ENCODE results near the gene DIS3L. TPM values are rescaled to one million over a fixed set of nuclear protein-coding genes. Genes with fewer than 3 reads are reported as not detected.
"Not testable (repeated sequence)": the region's sequence is repeated elsewhere in the genome, so short reads cannot be mapped to it uniquely, and the experiment has no call there.

The DIS3L gene
- total RNA-seq, 2 experiments from 2014 or later = 22.6 to 24.3 TPM

DNA sequence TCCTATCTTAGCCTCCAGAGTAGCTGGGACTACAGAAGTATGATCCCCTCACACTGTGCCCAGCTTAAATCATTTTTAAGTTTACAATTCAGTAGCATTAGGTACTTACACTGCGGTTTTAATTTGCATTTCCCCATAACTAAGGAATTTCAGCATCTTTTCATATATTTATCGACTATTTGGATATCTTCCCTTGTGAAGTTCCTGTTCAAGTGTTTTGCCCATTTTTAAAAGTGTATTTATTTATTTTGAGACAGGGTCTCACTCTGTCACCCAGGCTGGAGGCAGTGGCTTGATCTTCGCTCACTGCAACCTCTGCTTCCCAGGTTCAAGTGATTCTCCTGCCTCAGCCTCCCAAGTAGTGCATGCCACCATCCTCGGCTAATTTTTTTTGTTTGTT is 80.8 kb downstream of the DIS3L start:
- H3K4me3 ChIP-seq (ENCODE audit: low read length) = no peak overlapping the region
- H3K4me3 Mint-ChIP-seq = no peak overlapping the region
- TF ChIP-seq, protein P1, sequence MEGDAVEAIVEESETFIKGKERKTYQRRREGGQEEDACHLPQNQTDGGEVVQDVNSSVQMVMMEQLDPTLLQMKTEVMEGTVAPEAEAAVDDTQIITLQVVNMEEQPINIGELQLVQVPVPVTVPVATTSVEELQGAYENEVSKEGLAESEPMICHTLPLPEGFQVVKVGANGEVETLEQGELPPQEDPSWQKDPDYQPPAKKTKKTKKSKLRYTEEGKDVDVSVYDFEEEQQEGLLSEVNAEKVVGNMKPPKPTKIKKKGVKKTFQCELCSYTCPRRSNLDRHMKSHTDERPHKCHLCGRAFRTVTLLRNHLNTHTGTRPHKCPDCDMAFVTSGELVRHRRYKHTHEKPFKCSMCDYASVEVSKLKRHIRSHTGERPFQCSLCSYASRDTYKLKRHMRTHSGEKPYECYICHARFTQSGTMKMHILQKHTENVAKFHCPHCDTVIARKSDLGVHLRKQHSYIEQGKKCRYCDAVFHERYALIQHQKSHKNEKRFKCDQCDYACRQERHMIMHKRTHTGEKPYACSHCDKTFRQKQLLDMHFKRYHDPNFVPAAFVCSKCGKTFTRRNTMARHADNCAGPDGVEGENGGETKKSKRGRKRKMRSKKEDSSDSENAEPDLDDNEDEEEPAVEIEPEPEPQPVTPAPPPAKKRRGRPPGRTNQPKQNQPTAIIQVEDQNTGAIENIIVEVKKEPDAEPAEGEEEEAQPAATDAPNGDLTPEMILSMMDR (IDR thresholded peaks at IDR 0.05) = no peak
- H3K36me3 Mint-ChIP-seq (ENCODE audit: low read depth) = no peaks in the 10 kb centered on the region
- H3K27ac ChIP-seq (ENCODE audit: low read depth in 1 of 2, low read length in 2 of 2) = no peak overlapping the region
- ATAC-seq (ENCODE audit: poor library complexity) (no peak), DNase-seq (no peak)
- H3K4me1 ChIP-seq (ENCODE audit: insufficient read depth, low read length) = peaks cover 12% of the 10 kb centered on the region
- ChIA-PET CTCF (interaction anchor here (1.0 kb wide), 1 partner anchor 12 kb away, joined by 3 read pairs; no protein-coding TSS in a partner anchor), POLR2A (no interaction called here)
- H3K9me3 Mint-ChIP-seq = no peaks in the 10 kb centered on the region
- H3K36me3 ChIP-seq (ENCODE audit: insufficient read depth, low read length) = no peaks in the 10 kb centered on the region
- H3K27ac Mint-ChIP-seq = no peak overlapping the region
- H3K27me3 Mint-ChIP-seq = no peaks in the 10 kb centered on the region
- intact Hi-C loops (cut with DNase I, micrococcal nuclease) = no loop called here
- peaks cover 0 to 7% of the 10 kb centered on the region in 2 experiments for H3K9me3 ChIP-seq (ENCODE audit: control insufficient read depth in 1 of 2, insufficient read depth in 1 of 2, low read length in 2 of 2)
- peaks cover 15% of the 10 kb centered on the region for H3K4me1 Mint-ChIP-seq (ENCODE audit: low read depth)
- H3K27me3 ChIP-seq (ENCODE audit: control insufficient read depth in 1 of 2, insufficient read depth in 2 of 2, low read length in 2 of 2) = no peaks in the 10 kb centered on the region

DNA sequence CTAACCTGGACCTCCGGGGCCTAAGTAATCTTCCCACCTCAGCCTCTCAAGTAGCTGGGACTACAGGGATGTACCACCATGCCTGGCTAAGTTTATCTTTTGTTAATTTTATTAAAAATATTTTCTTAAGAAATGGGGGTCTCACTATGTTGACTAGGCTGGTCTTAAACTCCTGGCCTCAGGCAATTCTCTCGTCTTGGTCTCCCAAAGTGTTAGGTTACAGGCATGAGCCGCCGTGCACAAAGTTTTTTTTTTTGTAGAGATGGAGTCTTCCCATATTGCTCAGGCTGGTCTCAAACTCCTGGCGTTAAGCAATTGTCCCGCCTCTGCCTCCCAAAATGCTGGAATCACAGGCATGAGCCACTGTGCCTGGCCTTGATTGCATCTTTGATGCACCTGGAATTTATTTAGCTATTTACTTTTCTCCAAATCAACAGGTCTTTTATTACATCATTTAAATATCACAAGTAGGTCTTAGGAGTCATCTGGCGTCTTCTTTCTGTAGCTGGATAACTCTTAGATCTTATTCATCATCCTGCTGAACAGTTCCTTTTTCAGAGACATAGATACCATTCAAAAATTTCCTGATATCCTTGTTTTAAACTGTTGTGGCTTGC is 85.6 kb downstream of the DIS3L start:
- peaks cover 0 to 7% of the 10 kb centered on the region in 2 experiments for H3K9me3 ChIP-seq (ENCODE audit: control insufficient read depth in 1 of 2, insufficient read depth in 1 of 2, low read length in 2 of 2)
- Mint-ChIP-seq H3K4me3 (no peak overlapping the region), H3K27me3 (no peaks in the 10 kb centered on the region), H3K9me3 (no peaks in the 10 kb centered on the region), H3K4me1 (ENCODE audit: low read depth) (no peaks in the 10 kb centered on the region), H3K27ac (no peak overlapping the region), H3K36me3 (ENCODE audit: low read depth) (no peaks in the 10 kb centered on the region)
- DNase-seq = no peak
- ChIA-PET POLR2A (no interaction called here), CTCF (interaction anchor here (1.0 to 1.2 kb wide), 2 partner anchors 8 to 119 kb away, joined by 3 to 6 read pairs; partner anchors contain the start of gene MAP2K1)
- H3K27me3 ChIP-seq (ENCODE audit: control insufficient read depth in 1 of 2, insufficient read depth in 2 of 2, low read length in 2 of 2) = no peaks in the 10 kb centered on the region
- ATAC-seq (ENCODE audit: poor library complexity) = no peak
- H3K4me3 ChIP-seq (ENCODE audit: low read length) = no peak overlapping the region
- TF ChIP-seq, protein P1 (IDR thresholded peaks at IDR 0.05) = no peak
- H3K36me3 ChIP-seq (ENCODE audit: insufficient read depth, low read length) = no peaks in the 10 kb centered on the region
- H3K4me1 ChIP-seq (ENCODE audit: insufficient read depth, low read length) = no peaks in the 10 kb centered on the region
- intact Hi-C loops (cut with DNase I, micrococcal nuclease) = no loop called here
- H3K27ac ChIP-seq (ENCODE audit: low read depth in 1 of 2, low read length in 2 of 2) = no peak overlapping the region

DNA sequence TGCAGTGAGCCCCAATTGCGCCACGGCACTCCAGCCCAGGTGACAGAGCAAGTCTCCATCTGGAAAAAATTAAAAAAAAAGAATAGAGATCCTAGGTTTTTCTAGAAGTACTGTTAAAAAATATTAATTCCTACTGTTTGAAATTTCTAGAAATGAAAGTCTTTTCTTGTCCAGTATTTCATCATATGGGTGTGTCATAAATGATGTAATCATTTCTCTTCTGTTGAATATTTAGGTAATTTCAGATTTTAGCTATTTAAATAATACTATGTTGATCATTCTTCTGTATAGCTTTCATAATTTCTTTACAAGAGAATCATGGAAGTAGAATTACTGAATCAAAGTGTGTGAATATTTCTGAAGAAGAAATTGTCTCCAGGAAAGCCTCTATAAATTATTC is 88.0 kb downstream of the DIS3L start:
- H3K27me3 Mint-ChIP-seq; DNase-seq; H3K9me3 ChIP-seq (ENCODE audit: control insufficient read depth in 1 of 2, insufficient read depth in 1 of 2, low read length in 2 of 2); H3K27me3 ChIP-seq (ENCODE audit: control insufficient read depth in 1 of 2, insufficient read depth in 2 of 2, low read length in 2 of 2); H3K4me1 ChIP-seq (ENCODE audit: insufficient read depth, low read length); H3K36me3 ChIP-seq (ENCODE audit: insufficient read depth, low read length); H3K4me3 ChIP-seq (ENCODE audit: low read length); H3K27ac Mint-ChIP-seq; H3K4me3 Mint-ChIP-seq; H3K27ac ChIP-seq (ENCODE audit: low read depth in 1 of 2, low read length in 2 of 2); ATAC-seq (ENCODE audit: poor library complexity); H3K9me3 Mint-ChIP-seq; POLR2A ChIA-PET; H3K36me3 Mint-ChIP-seq (ENCODE audit: low read depth): not testable (repeated sequence)
- intact Hi-C loops (cut with DNase I, micrococcal nuclease) = loop anchor here in 1 of 2 experiments (10.0 kb wide), 2 partner anchors 87 to 1487 kb away; partner anchors contain the start of gene DIS3L
- peaks cover 14% of the 10 kb centered on the region for H3K4me1 Mint-ChIP-seq (ENCODE audit: low read depth)
- CTCF ChIA-PET = interaction anchor here (0.6 kb wide), 1 partner anchor 137 kb away, joined by 3 read pairs; no protein-coding TSS in a partner anchor

Other genes with a start within 250 kb of the DIS3L start
- gene MEGF11, start 39.8 kb upstream of the DIS3L start, total RNA-seq = not detected
- 1 to 10 TPM; 3.7 to 3.9 TPM for gene TIPIN, start 63.1 kb downstream of the DIS3L start, total RNA-seq
- gene MAP2K1, start 93.3 kb downstream of the DIS3L start, total RNA-seq = 10 to 100 TPM; 33.8 to 34.7 TPM
- 10 to 100 TPM; 23.8 to 24.1 TPM for gene SNAPC5, start 204.2 kb downstream of the DIS3L start, total RNA-seq
- gene RPL4, start 211.3 kb downstream of the DIS3L start, total RNA-seq = 1,000 to 10,000 TPM; 4,558 to 4,627 TPM
- gene ZWILCH, start 211.8 kb downstream of the DIS3L start, total RNA-seq = 1 to 10 TPM; 6.8 to 7.2 TPM